ENCODE measurements around the gene APBA2.

Gene APBA2

DNA sequence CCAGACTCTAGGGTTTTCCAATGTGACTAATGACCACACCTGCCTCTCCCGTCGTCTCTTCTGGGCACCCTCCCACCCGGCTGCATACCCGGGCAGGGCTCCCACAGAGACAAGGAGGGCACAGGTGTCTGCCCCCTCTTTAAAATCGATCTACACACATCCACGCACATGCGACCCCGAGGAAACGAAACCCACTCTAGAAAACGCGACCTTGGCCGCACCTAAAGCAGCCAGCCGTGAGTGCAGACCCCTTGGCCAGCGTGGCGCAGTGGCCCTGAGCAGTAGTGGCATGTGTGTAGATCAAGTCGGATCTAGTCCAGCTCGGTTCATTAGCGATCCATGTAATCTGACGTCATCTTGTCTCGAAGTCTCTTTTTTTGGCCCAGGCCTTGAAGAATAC lies 232.0 kb downstream of the APBA2 start:
- CTCF ChIA-PET: interaction anchor here (1.2 kb wide), 1 partner anchor 14 kb away, joined by 4 read pairs; no protein-coding TSS in a partner anchor
- DNase-seq (ENCODE audit: extremely low spot score): no peak
- POLR2A ChIA-PET: no interaction called here
- no peak for TF ChIP-seq CTCF (IDR thresholded peaks at IDR 0.05; ENCODE audit: control extremely low read depth, extremely low read depth, low read depth, missing control alignments)

DNA sequence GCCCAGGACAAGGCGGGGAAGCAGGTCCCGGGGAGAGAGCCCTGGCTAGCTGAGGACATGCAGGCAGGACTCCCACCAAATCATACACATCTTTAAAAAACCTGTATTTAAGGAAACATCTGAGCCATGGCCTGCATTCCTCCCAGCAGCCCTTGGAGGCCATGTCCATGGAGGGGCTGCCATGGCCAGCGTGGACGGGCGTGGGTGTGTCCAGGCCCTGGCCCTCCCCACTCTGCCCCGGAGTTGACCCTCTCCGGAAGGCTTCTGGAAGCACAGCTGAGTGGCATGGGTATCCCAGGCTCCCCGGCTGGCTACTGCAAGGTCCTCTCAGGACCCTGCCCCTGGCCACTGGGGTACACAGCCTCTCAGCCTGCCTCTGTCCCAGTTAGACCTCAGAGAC lies 234.1 kb downstream of the APBA2 start:
- no peak for TF ChIP-seq CTCF (IDR thresholded peaks at IDR 0.05; ENCODE audit: control extremely low read depth, extremely low read depth, low read depth, missing control alignments)
- no peak for DNase-seq (ENCODE audit: extremely low spot score)
- POLR2A ChIA-PET: no interaction called here
- CTCF ChIA-PET: interaction anchor here (0.9 to 3.1 kb wide), 4 partner anchors 10 to 20 kb away, joined by 3 to 13 read pairs (median 6); no protein-coding TSS in a partner anchor

- no peak for DNase-seq (ENCODE audit: extremely low spot score)
- ChIA-PET CTCF (interaction anchor here (0.5 to 3.1 kb wide), 5 partner anchors 11 to 428 kb away, joined by 3 to 13 read pairs (median 3); no protein-coding TSS in a partner anchor), POLR2A (no interaction called here)
- TF ChIP-seq CTCF (IDR thresholded peaks at IDR 0.05; ENCODE audit: control extremely low read depth, extremely low read depth, low read depth, missing control alignments): no peak
Measured at GRCh38 chr15:29120593-29121368, 235.0 kb downstream of the APBA2 start.

DNA sequence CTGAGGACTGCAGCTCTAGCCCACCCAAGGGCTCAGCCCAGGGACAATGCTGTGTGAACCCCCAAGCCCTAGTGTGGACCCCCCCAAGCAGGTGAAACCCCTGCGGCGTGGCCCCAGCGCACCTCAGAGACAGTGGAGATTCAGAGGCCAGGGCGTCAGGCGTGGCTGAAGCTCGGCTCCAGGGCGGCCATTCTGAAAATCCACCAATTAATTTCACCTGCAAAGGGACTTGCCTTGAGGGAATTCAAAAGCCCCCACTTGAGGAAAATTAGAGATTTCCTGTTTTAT lies 235.5 kb downstream of the APBA2 start:
- ChIA-PET POLR2A (no interaction called here), CTCF (interaction anchor here (0.5 to 3.1 kb wide), 2 partner anchors 19 to 427 kb away, joined by 3 to 13 read pairs; no protein-coding TSS in a partner anchor)
- no peak for TF ChIP-seq CTCF (IDR thresholded peaks at IDR 0.05; ENCODE audit: control extremely low read depth, extremely low read depth, low read depth, missing control alignments)
- no peak for DNase-seq (ENCODE audit: extremely low spot score)

GRCh38 chr15:29121907-29122306 lies 236.1 kb downstream of the APBA2 start:
- CTCF ChIA-PET: interaction anchor here (1.0 to 3.1 kb wide), 2 partner anchors 18 kb away, joined by 3 to 13 read pairs; no protein-coding TSS in a partner anchor

DNA sequence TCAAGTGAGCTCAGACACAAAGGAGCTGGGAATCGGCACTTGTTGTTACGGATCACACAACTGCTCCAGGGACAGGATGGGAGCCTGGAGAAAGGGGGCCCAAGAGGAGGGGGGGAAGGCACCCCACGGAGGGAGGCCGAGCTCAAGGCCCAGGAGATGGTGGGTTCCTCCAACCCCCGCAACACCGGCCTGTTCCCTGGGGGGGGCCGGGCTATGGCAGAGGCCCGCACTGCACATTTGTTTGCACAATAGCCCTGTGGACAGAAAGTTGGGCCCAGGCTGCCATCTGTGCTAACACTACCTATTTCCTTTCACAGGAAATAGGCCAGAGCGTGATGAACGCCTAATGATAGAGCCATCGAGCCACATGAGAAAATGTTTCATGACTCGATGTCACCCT lies 236.7 kb downstream of the APBA2 start:
- no peak for DNase-seq (ENCODE audit: extremely low spot score)
- ChIA-PET CTCF (interaction anchor here (1.0 to 3.1 kb wide), 2 partner anchors 18 to 19 kb away, joined by 3 to 13 read pairs; no protein-coding TSS in a partner anchor), POLR2A (no interaction called here)
- TF ChIP-seq CTCF (IDR thresholded peaks at IDR 0.05; ENCODE audit: control extremely low read depth, extremely low read depth, low read depth, missing control alignments): no peak

More at GRCh38 chr15:29121907-29122306, 236.1 kb downstream of the APBA2 start:
- POLR2A ChIA-PET: no interaction called here
- DNase-seq (ENCODE audit: extremely low spot score): no peak
- TF ChIP-seq CTCF (IDR thresholded peaks at IDR 0.05; ENCODE audit: control extremely low read depth, extremely low read depth, low read depth, missing control alignments): no peak
